Sigmoid colon (tissue), 4 donors: ENCODE data around the gene SMIM29.

Source experiments
- EP300 ChIP-seq, 4 donors: sonication (generic); formaldehyde crosslinking; IDR thresholded peaks; one replicate each; pipeline ENCODE4 v1.6.1; 2017; ENCODE audit warnings: antibody characterized with exemption in 4 of 4
- POLR2A ChIP-seq, 2 donors: fragments of 450-650 bp; IDR thresholded peaks; one replicate each; pipeline ENCODE4 v1.6.1; 2016; ENCODE audit warnings: antibody characterized with exemption in 2 of 2, mild to moderate bottlenecking in 2 of 2, moderate library complexity in 2 of 2
- POLR2AphosphoS5 ChIP-seq, 4 donors: sonication (generic); formaldehyde crosslinking; IDR thresholded peaks; one replicate each; pipeline ENCODE4 v1.6.1; 2017; ENCODE audit warnings: antibody characterized with exemption in 4 of 4
- TF ChIP-seq, protein P1 (sequence below), 4 experiments: fragments of 450-650 bp in 3 of 4; fragments of 200-600 bp in 1 of 4; IDR thresholded peaks; one replicate each; pipeline ENCODE4 v1.5.1; 2016 to 2019; ENCODE audit warnings: antibody characterized with exemption in 4 of 4, mild to moderate bottlenecking in 3 of 4, moderate library complexity in 2 of 4

DNA sequence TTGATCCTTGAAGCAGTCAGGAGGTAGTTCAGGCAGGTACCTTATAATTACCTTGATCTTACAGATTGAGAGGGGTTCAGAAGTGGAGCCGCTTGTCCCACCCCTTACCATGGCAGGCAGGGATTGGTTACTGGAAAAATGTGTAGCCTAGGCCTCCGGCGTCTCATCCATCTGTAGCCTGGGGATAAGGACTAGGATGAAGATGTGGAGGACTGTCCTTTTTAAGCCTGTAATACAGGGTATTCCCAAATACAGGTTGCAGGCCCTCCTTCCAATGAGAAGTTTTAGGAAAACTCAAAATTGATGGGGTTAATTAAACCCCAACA is 9.3 kb downstream of the SMIM29 start:
- TF ChIP-seq POLR2A (IDR thresholded peaks at IDR 0.05) (no peak), EP300 (IDR thresholded peaks at IDR 0.05) (no peak), POLR2AphosphoS5 (IDR thresholded peaks at IDR 0.05) (no peak)
- TF ChIP-seq, protein P1, sequence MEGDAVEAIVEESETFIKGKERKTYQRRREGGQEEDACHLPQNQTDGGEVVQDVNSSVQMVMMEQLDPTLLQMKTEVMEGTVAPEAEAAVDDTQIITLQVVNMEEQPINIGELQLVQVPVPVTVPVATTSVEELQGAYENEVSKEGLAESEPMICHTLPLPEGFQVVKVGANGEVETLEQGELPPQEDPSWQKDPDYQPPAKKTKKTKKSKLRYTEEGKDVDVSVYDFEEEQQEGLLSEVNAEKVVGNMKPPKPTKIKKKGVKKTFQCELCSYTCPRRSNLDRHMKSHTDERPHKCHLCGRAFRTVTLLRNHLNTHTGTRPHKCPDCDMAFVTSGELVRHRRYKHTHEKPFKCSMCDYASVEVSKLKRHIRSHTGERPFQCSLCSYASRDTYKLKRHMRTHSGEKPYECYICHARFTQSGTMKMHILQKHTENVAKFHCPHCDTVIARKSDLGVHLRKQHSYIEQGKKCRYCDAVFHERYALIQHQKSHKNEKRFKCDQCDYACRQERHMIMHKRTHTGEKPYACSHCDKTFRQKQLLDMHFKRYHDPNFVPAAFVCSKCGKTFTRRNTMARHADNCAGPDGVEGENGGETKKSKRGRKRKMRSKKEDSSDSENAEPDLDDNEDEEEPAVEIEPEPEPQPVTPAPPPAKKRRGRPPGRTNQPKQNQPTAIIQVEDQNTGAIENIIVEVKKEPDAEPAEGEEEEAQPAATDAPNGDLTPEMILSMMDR (IDR thresholded peaks at IDR 0.05): no peak
